Fibroblast of the aortic adventitia (primary cell): ENCODE results near the gene ARHGEF19. TPM values are rescaled to one million over a fixed set of nuclear protein-coding genes. Genes with fewer than 3 reads are reported as not detected.

Source experiments
- DNase-seq: peaks from one replicate; pipeline ENCODE4 v3.0.0-alpha.2; 2010; ENCODE audit warnings: low read depth
- H3K4me3 ChIP-seq: 2 replicates; pipeline ENCODE4 v1.5.1; 2011; ENCODE audit warnings: low read depth, mild to moderate bottlenecking, control low read depth, low read length, moderate library complexity
- CTCF ChIP-seq: IDR thresholded peaks from 2 replicates; pipeline ENCODE4 v1.5.1; 2011; ENCODE audit warnings: mild to moderate bottlenecking, low read length, control low read depth, inconsistent platforms; ENCODE audit not compliant: insufficient read depth
- total RNA-seq: library from RNA; depleted of rRNA; stranded (reverse); fragments of >200 nt; gene quantifications from 2 replicates; pipeline ENCODE4 v1.2.3, GENCODE V29; 2012; ENCODE audit warnings: low replicate concordance

The ARHGEF19 gene
- total RNA-seq, 1 donor, result 2.8 TPM

GRCh38 chr1:16195518-16195905 is 16.9 kb downstream of the ARHGEF19 start:
- no peak overlapping the region for H3K4me3 ChIP-seq
- TF ChIP-seq CTCF, result no peak
- no peak for DNase-seq

GRCh38 chr1:16191916-16192546 is 20.4 kb downstream of the ARHGEF19 start:
- no peak for TF ChIP-seq CTCF
- no peak overlapping the region for H3K4me3 ChIP-seq
- no peak for DNase-seq

- no peak for DNase-seq
- no peak overlapping the region for H3K4me3 ChIP-seq
- TF ChIP-seq CTCF, result no peak
These were observed 21.1 kb downstream of the ARHGEF19 start for GRCh38 chr1:16191309-16191708.

GRCh38 chr1:16189921-16190621 is 22.4 kb downstream of the ARHGEF19 start:
- no peak for TF ChIP-seq CTCF
- H3K4me3 ChIP-seq, result no peak overlapping the region
- no peak for DNase-seq

- H3K4me3 ChIP-seq, result no peak overlapping the region
- no peak for TF ChIP-seq CTCF
- peak; percentile 54 for DNase-seq
These were observed 23.4 kb downstream of the ARHGEF19 start for GRCh38 chr1:16189003-16189402.

GRCh38 chr1:16187748-16188401 is 24.6 kb downstream of the ARHGEF19 start:
- H3K4me3 ChIP-seq, result no peak overlapping the region
- peak; percentile 81 for DNase-seq
- TF ChIP-seq CTCF, result peak; percentile 97
